NCI-H446 treated with DMSO at 0.1 percent for 48 hours (cell line): ENCODE results near the gene KIF17.
A peak's percentile ranks its signal among the peaks of the same experiment; 100 is the strongest.
"Not testable (repeated sequence)": the region's sequence is repeated elsewhere in the genome, so short reads cannot be mapped to it uniquely, and the experiment has no call there.

ENCODE experiments used
- DNase-seq: peaks from one replicate; lab custom pipeline; 2025; lab: John Stamatoyannopoulos, UW

The KIF17 gene

DNA sequence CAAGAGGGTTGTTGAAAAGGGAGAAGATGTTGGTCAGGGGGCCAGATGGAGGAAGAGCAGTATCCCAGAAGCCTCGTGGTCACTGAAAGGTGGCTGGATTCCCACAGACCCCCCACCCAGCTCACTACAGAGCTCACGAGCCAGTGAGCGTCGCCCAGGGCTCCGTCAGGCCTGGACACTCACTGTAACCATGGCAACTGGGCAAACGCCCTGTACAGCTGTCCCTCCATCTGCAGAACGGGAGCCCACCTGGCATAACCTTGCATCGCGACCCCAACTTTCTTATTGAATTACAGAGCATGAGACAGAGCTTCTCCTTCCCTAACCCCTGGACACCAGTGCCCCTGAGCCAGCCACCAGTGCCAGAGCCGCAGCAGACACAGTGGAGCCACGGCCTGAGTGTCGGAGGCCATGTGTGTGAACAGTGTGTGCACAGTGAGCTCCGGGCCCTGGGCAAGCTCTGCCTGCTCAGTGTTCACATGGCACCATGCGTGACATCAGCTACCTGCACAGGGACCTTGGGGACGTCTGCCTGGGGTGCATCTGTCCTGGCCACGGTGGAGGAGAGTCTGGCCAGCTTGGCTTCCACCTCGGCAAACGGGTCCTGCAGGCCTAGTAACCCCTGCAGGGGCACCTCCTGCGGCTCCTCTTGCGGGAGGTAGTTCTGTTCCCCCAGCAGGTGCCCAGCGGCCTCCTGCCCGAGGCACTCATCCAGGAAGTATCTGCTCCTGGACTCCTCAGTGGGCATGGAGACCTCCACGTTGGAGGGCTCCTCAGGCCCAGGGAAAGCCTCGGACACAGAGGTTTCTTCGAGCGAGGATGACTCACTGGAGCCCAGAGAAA is 30.7 kb downstream of the KIF17 start:
- DNase-seq, result no peak

DNA sequence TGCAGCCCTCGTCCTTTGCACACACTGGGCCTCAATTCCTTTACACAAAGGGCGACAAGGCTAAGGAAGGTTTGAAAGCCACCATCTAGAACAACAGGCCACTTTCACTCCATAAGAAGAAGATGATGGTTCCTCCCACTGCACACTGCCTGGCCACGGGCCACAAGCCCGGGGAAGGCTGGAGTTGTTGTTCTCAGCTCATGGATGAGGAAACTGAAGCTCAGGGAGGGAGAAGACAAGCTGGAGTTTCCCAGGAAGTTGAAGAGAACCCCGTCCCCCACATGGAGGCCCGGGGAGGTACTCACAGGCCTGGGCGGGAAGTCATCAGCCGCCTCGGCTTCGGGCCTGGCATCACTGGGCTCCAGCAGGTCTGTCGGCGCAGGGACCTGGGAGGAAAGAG is 32.1 kb downstream of the KIF17 start:
- DNase-seq, result no peak

DNA sequence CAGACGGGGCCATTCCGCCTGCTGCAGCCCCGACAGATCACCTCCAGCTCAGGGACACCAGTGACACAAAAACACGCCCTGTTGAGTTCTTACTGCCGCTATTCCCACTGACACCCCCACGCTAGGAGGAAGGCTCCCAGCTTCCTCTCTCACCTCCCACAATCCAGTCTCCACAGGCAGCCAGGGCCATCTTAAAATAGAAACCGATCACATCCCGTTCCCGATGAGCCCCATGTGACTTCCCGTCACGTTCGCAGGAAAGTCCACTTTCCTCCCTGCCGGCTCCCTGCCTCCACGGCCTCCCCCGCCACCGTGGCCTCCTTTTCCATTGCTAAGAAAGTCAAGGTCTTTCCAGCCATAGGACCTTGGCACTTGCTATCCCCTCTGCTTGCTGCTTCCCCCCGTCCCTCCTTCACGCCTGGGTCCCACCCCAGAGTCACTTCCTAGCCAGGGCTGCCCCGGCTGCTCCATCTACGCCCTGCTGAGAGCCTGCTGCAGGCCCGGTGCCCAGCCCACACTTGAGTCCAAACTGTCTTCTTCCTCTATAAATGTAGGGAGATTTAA is 32.6 kb downstream of the KIF17 start:
- no peak for DNase-seq

DNA sequence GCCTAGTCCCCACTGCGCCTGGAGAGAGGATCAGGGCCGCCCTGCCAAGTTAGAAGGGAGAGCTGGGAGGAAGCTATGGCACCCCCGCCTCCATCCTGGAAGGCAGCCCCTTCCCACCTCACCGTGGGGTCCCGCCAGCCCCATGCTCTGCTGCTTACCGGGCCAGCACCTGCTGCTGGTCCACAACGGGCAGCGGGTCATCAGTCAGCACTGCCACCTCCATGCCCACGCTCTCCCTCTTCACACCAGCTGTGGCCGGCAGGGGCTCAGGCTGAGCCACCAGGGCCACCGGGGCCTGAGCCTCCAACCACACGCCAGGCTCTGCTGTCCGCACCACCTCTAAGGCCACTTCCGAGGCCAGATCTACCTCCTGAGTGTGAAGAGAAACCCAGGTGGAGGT is 33.2 kb downstream of the KIF17 start:
- no peak for DNase-seq

DNA sequence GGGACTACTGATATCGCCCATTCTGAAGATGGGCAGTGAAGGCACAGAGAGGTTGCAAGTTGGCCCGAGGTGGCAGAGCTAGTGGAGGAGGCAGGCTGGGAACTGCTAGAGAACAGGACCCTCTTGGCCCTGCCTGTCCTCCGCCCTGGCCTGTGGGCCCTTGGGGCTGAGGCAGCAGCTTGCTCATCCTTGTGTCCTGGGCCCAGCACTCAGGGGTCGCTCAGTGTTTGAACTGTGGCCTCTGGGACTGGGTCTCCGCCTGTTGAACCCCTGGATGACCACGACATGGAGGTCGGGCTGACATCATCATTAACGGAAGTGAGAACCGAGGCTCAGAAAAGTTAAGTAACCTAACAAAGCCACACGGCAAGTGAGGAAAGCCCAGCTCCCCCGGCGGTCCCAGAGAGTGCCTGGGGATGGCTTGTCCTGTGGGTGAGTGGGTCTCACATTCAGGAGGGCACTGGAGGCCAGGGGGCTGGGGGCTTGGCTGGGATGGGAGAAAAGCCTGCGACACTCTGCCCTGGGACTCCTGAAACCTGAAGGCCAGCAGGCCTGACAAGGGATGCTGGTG is 33.7 kb downstream of the KIF17 start:
- no peak for DNase-seq

DNA sequence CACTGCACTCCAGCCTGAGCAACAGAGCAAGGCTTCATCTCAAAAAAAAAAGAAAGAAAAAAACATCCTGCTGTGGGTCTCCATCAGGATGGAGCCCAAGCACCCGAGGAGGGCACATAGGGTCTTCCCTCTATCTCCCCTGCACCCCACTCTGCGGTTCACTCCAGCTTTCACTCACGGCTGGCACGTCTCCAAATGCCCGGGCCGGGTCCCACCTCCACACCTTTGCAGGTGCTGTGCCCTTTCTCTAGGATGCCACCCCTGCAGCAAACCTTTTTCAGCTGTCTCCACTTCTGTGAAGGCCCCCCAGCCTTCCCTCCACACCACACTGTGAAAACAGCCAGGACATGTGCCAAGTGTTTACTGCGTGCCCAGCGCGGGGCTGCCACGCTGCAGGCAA is 34.2 kb downstream of the KIF17 start:
- DNase-seq, result no peak

DNA sequence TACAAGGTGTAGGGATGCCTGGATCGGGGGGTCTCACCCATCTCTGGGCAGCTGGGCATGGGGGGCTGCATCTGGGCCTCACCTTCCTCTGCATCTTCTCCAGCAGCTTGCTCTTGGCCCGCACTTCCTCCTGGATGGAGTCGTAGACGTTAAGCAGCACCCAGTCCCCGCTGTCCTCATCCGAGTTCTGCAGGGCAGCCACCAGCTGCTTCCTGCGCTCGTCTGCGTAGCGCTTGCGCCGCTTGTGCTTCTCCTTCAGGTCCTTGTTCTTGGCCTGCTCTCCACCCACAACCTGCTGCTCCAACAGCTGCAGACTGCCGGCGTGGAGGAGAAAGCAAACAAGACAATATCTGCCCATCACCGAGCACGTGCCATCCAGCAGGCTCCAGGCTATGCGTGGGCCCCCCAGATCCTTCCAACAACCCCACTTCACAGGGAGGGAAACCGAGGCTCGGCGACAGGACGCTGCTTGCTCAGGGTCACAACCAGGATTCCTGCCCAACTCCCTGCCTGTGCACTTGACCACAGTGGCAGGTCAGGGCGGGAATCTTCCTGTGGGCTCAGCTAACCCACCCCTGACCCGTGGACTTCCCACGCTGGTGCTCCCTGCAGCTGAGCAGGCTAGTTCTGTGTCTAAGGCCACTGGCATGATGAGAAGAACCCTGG is 35.1 kb downstream of the KIF17 start:
- DNase-seq, result no peak

DNA sequence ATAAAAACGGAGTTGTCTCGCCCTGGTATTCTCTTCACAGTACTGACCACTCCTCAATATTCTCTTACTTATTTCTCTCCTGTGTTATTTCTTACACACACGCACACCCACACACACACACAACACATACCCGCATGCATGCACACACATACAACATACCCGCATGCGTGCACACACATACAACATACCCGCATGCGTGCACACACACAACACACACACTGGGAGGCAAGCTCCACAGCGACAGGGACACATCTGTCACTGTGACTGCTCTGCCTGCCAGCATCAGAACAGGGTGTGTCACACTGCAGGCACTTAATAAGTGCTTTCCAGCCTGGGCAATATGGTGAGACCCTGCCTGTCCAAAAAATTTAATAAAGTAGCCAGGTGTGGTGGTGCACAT is 35.8 kb downstream of the KIF17 start:
- no peak for DNase-seq

DNA sequence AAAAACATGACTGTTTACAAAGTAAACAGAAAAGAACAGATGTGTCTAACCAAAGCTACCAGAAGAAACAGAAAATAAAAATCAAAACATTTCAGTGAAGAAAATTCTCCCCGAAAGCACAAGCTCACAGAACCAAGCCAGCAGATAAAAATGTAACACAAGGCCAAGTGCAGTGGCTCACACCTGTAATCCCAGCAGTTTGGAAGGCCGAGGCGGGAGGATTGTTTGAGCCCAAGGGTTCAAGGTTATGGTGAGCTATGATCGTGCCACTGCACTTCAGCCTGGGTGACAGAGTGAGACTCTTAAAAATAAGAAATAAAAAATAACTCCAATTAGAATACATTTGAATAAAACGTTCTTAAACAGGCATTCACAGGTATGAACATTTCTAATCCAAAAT is 37.5 kb downstream of the KIF17 start:
- no peak for DNase-seq

DNA sequence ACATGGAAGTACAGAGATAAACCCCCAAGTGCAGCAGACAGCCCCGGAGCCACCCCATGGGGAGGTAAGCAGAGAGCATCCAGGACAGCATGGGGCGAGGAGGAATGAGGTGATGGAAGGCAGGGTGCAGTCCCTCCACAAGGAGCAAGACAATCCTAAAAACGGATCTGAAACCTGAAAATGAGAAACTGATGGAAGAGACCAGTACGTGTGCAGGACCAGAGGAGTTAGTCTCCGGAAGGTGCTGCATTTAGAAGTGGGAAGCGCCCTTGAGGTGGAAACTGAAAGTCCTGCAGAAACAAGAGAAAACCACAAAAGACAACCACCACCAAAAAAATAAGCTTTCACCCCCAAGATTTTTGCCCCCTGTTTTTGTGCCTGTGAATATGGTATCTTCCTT is 39.2 kb downstream of the KIF17 start:
- DNase-seq, result no peak

DNA sequence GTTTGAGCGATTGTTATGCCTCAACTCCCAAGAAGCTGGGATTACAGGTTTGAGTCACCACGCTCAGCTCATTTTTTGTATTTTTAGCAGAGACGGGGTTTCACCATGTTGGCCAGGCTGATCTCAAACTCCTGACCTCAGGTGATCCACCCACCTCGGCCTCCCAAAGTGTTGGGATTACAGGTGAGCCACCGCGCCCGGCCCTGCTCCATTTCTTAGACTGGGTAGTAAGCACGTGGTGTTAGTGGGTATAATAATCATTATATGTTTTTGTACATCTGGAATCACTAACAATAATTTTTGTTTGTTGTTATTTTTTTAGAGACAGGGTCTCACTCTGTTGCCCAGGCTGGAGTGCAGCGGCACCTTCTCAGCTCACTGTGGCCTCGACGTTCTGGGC is 44.2 kb downstream of the KIF17 start:
- not testable (repeated sequence) for DNase-seq

DNA sequence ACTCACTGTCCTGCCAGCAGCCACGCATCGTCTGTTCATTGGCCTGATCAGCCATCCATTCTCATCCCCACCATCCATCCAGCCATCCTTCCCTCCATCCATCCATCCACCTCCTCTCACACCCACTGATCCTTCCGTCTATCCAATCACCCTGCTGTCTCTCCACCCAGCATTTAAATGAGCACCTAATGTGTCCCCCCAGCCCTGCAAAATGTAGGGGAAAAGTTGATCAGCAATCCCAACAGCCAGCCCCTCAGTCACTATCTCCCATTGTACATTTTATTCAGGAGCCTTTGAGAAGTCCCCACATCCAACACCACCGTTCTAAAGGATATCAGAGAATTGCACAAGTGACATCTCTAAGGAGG is 45.6 kb downstream of the KIF17 start:
- no peak for DNase-seq

DNA sequence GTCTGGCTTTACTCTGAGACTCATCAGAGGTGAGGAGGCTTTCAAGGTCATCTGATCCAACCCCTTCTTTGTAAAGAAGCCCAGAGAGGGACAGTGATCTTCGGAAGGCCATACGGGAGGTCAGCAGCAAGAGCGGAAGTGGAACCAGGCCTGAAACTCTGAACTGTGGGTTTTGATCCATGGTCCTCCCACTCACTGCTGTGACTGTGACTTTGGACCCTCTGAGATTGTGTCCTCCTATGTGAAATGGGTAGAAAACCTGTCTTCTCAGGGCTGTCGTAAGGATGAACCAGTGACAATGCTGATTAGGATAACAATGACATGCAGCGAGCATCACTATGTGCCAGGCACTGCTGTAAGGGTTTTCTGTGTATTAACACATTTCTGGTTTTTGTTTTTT is 46.9 kb downstream of the KIF17 start:
- DNase-seq, result no peak

DNA sequence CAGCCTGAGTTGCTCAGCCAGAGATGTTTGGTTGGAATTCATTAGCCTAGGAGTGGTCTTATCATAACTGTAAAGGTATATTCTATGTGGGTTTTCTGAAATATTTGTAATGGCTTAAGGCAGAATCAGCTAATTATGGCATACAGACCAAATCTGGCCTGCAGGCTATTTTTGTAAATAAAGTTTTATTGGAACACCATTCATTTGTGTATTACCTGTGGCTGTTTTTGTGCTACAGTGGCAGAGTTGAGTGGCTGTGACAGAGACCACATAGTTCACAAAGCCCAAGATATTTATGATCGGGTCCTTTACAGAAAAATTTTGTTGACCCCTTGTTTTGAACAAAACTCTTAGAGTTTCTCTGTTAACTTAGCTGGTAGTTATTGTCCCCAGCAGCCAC is 49.2 kb downstream of the KIF17 start:
- DNase-seq, result no peak

DNA sequence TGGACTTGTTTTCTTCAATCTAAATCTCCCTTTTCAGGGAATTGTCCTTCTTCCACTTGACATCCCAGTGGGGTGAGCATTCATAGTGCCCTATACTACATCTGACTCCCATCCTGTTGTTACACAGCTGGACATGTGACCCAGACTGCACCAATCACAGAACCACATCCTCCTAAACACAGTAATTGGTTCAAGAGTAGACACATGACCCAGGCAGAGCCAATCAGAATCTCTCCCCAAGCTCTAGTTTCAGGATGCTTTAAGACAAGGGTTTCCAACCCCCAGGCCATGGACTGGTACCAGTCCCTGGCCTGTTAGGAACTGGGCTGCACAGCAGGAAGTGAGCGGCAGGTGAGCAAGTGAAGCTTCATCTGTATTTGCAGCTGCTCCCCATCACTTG is 51.0 kb downstream of the KIF17 start:
- no peak for DNase-seq

DNA sequence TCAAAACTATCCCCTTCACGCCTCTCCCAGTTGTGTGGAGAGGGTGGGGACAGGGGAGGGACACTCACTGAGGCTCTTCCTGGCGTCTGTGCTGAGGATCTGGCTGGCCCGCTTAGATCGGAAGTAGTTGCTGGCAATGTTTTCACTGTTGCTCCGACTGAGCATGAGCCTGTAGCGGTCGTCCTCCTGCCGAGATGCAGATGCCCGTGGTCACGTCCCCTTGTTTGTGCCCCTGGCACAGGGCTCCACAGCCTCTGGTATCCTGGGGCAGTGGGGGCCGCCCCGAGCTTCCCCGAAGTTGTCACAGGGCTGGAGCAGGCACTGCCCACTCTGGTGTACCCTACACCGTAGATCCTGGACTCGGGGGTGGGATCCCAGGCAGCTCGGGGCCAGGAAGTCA is 51.7 kb downstream of the KIF17 start:
- DNase-seq, result no peak

DNA sequence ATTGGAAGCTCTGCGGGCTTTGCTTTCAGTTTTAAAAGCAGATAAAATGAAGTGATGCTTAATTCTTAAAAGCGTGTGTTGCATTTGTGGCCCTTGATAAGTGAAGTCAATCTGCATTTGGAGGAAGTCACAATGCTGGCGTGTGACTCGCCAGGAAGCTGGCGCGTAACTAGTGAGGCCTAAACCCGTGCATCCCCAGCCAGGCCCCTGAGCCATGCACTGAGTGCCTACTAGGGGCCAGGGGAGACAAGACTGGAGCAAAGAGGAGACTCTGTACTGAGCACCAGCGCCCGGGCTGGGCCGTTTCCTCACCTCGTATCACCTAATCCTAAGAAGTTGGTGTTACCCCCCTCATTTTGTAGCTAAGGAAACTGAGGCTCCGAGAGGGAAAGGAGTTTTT is 52.1 kb downstream of the KIF17 start:
- no peak for DNase-seq

DNA sequence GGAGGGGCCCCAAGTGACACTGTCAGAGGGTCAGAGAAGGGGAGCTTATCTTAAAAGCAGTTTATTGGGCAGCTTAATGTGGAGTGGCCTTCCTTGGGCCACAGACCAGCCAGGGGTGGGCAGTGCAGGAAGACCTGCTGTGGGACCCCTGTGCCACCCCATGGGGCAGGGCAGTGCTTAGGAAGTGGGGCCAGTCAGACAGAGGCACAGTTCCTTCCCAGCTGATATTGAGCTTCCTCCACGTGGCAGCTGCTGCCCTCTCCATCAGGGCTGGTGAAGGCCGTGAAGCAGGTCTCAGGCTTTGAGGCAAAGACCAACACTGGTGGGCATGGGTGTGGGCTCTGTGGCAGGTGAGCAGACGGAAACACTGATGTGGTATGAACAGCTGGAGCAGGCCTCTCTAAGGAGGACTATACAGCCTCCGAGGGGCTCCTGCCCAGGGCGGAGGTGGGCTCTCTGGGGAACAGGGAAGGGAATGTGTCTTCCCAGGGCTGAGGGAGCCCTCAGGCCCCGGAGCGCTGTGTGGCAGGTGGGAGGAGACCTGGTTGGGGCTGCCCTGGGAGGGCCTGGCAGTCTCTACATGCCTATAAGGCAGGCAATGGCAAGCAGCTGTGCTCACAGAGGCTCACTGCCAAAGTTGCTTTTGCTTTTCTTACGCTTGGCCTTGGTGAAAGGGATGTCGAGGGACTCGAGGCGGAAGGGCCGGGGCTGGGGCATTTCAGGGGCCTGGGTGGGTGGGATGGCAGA is 53.7 kb downstream of the KIF17 start:
- DNase-seq, result no peak

DNA sequence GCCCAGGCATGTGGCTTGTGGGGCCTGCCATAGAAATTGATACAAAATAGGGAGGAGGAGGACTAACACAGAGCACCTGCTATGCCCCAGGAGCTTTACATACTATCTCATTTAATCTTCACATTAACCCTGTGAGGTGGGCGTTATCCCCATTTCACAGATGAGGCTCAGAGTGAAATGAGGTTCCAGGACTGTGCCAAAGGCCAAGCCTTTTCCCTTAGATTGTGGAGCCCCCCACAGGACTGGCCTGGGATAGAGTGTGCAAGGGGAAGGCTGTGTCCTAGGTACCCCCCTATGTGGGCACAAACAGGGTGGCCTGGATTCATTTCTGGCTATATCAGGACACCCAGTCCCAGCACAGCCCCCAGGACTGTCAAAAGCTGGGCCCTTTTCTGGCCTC is 54.4 kb downstream of the KIF17 start:
- DNase-seq, result no peak

DNA sequence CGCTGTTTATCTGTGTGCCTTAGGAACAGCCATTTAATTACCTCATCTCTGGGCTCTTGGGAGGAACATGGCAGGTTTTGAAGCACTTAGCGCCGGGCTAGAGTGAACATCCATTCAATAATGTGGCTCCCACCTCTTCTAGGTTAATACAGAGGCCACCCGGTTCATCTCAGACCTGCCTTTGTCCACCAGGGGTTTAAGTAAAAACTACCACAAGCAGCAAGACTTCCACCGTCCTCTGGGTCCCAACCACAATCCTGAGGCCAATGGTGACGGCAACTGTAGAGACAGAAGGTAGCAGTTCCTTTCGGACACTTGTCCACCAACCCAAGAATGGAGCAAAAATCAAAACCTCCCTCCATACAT is 55.7 kb downstream of the KIF17 start:
- no peak for DNase-seq

DNA sequence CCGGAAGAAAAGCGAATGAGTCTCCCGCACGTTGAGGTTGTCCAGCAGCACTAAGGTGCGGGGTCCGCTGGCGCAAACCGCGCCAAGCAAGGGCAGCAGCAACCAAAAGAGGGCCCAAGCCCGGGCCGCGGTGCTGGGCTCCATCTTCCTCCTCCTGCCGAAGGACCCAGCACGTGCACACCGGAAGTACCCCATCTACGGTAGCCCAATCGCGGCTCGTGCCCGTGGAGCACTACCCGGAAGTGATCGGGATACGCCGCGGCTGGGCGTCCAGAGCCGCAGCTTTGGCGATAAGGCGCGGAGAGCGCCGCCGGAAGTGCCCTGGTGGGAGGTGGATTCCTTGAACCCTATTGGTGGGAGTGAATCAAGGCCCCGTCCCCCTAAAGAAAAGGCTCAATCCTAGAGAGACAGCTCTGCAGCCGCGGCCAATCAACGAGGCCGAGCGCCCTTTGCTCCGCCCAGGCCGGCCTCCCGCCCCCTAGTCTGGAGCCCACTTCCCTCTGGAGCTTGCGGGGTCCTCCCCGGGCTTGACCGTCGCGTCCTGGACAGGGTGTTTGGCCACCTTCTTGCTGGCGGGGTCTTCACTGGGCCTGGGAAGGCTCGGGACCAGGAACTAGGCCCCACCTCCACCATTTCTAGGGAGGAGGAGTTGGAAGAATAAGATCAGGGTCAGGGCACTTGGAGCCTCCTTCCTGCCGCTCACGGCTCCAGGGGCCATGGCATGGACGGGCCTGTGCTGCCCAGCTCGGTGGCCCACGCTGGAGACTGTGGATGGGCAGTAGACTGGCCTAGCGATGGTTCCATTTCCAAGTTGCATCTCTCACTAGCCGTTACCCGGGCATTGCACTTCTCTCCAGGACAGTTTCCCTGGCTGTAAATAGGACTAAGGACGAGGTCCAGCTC is 56.3 kb downstream of the KIF17 start, which contains the start of gene DDOST:
DDOST (minus strand) TSS at position 163 of the 903 bp plus-strand sequence; CDS start at position 144, 19 bp downstream.
- peak; percentile 98 for DNase-seq
